HG03521 (cell line): ENCODE measurements around the gene WWOX.

Experiments used
- ATAC-seq: cut with Tn5 transposase; IDR thresholded peaks from one replicate; pipeline ENCODE4 v1.9.1; 2021; ENCODE audit warnings: mild to moderate bottlenecking, moderate library complexity; ENCODE audit not compliant: unreplicated experiment

The WWOX gene

GRCh38 chr16:79062336-79062735 lies 962.9 kb downstream of the WWOX start:
- ATAC-seq = no peak

- ATAC-seq = no peak
Observed at GRCh38 chr16:79062821-79063220, 963.4 kb downstream of the WWOX start.

DNA sequence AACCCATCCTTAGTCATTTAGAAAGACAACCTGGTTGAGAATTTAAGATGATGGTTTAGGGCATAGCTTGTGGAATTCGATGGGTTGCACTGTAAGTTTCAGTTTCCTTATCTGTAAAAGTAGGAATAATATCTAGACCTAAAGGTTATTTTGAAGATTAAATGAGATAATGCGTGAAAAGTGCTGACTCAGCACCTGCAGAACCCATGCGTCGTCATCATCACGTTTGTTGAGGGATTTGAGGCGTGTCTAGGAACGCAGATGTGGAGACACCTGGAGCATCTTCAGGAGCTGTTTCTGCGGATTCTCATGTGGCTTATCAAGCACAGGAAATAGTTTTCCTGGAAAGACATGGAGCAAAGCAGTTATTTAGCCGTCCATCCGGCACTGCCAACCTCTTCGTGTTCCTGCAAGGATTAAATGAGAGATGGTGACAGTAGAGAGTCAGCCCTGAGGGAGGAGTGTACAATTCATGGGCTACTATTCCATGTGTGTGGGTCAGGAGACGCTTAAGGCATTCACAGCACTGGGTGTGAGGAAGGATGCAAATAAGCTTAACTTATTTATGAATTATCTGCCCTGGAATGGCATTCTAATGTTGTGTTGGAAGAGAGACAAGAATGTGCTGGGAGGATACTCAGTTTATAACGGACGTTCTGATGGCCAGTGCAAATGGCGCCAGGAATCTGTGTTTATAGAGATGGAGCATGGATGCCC lies 965.0 kb downstream of the WWOX start:
- ATAC-seq = no peak

GRCh38 chr16:79066561-79066960 lies 967.1 kb downstream of the WWOX start:
- no peak for ATAC-seq

GRCh38 chr16:79067600-79067999 lies 968.1 kb downstream of the WWOX start:
- ATAC-seq = no peak

- ATAC-seq = no peak
Observed at GRCh38 chr16:79069121-79069520, 969.7 kb downstream of the WWOX start.

DNA sequence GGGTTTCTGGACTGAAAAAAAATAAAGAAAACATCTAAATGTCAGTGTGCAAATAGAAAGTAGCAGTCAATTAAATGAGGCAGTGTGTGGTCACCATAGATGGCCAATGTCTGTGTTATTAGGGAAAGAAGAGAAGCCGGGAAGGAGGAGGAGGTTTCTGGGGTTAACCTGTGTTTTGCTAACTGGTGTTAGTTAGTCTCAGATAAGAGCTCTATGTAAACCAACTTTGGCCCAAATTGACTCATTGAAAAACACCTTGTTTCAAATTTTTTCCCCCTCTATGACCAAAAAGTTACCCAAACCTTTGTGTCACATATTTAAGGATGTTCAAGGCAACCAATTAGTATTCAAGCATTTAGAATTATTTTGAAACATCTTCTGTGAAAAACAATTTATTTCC lies 970.2 kb downstream of the WWOX start:
- no peak for ATAC-seq

DNA sequence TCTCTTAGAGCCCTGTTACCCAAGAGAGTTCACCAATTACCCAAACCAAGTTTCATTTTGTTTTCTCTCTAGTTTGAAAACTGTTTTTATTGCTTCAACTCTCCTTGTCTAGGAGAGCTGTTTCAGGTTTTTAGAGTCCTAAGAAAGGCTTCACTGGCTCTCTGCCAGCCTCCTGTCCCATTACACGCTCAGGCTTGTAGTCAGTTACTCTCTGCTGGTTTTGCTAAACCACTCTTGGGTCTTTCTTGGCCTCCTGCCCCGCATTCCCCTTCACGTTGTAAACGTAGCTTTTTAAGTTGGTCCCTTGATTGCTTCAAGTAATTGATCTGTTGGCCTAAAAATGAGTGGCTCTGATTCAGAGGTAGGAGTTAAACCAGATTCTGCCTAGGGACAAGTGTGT lies 972.0 kb downstream of the WWOX start:
- no peak for ATAC-seq

DNA sequence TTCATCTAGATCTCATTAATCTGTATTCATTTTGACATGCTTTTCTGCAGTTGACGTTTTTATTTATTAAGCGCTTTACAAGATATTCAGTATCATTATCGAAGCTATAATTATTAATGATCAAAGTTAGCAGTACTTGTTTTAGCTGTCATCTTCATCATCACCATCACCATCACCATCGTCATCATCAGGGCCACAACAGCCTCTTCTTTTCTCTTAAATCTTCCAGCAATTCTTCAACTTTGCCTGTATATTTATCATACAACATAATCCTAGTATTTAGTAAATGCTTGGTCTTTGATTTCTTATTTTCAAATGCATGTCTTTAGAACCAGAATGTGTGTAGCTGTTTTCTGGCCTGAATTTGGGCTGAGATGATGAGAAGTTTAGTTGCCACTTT lies 973.1 kb downstream of the WWOX start:
- ATAC-seq = no peak

DNA sequence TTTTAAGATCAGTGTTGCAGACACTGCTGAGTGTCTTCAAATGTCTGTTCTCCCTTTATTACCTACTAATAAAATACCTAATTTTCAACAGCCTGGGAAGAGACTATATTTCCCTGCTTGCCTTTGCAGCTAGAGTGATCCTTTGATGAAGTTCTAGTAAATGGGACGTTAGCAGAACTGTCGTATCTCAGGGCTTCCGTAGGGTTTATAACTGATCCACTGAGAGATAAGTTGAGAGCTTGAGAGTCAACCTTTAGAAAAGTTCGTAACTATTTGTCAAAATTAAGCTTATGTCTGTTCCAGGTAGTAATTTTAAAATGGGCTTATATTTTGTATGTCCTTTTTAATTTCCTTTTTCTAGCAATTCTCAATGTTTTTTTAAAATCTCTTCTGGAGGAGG lies 974.1 kb downstream of the WWOX start:
- ATAC-seq = no peak

DNA sequence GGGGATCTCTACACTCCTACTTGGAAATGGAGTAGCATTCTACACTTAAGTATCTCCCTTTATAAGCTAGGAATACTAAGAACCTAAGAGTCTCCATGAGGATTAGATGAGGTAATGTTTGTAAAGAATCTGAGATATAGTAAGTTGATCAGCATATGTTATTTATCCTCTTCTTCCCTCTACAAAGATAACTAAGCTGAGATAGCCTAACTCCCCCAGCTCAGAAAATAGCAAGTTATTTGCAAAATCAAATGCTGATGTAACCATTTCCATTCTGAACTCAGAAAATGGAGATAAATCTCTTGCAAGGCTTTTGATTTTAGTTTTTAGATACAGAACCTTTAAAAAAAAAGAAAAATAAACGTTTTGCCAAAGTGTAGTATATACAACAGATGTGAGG lies 975.1 kb downstream of the WWOX start:
- ATAC-seq = no peak

DNA sequence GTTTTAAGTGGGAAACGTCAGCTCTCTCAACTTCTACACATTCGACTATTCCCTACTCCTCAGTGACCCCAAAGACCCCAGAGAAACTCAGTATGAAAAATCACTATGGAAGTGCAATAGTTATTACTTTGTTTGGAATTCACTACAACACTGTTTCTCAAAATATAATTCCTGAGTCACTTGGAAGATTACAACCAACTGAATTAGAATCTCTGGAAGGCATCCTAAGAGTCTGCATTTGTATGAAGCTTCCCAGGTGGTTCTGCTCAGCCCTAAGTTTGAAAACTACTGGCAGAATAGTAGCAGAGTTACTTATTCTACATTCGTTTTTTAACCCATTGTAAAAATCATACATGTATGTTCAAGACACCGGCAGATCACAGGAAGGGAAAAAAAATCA lies 975.5 kb downstream of the WWOX start:
- ATAC-seq = no peak

DNA sequence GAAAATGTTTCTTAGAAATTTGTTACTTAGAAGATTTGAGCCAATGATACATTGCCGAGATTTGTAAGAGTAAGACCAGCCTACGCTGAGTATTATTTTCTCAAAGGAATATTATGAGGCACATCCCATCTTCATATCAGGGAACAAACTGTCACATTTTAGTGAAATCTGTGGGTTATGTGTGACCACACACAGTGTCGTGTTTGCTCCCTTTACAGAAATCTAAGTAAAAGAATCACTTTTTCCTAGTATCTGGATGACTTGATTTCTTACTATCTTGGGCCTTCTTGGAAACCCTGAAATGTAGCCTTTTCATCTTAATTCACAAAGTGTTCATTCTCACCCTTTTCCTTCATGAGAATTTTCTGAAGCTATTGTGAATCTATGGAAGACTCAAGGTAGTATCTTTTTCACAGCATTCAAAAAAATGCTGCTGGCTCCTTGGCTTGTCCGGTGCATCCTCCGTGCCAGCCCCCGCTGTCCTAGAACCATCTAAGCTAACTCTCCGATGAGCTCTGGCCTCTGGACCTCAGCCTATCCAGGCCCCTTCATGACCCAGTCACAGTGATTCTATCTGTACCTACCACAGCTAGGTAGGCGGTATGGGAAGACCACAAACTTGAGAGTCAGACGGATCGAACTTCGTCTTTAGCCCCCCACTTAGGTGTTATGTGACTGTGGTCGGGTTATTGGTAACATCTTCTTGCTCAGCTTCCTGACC lies 976.8 kb downstream of the WWOX start:
- no peak for ATAC-seq

GRCh38 chr16:79077346-79077745 lies 977.9 kb downstream of the WWOX start:
- no peak for ATAC-seq

DNA sequence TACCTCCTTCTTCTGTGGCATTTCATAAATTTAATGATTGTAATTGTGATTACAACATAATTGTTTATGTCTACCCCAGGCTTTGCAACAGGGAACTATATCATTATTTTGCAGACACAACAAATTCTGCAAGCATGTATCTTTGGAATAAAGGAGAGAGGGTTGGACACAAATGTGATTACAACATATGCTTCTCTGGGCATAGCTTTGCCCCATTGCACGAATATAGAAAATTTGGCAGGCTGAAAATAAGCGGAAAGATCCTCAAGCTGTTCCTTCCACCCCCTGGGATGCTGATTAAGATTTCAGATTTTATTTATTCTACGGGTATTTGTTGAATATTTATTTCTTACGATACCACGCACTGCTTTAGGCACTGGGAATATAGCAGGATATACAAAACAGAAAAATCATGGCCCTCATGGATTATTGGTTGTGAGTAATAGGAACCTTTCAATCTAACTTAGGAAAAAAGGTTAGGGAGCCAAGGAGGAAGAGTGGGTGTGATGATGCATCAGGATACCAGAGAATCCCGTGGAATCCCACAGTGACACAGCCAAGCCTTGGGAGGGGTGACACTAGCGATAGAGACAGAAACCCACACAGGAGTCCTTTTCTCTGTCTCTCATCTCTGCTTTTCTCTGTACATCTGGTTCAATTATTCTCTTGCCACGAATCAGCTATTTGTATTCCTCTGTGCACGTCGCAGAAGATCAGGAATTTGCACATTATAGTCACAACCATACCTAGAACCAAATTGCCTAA lies 980.4 kb downstream of the WWOX start:
- no peak for ATAC-seq

GRCh38 chr16:79081297-79082066 lies 982.0 kb downstream of the WWOX start:
- ATAC-seq = no peak

DNA sequence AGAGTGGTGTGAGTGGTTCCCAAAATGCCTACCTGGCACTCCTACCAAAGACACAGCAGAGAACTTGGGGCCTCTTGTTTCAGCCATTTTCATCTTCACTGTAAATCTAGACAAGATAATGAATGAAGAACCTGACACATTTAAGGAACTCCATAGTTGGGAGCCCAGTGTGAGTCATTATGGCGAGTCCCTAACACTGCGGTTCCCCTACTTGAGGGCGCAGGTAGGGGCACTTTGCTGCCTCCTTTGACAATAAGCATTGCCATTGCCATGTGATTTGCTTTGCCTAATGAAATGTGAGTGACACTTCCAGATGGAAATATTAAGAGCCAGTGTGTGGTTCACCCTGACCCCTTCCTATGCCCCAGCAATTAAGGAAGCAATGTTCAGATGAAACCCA lies 983.5 kb downstream of the WWOX start:
- no peak for ATAC-seq

- no peak for ATAC-seq
Observed at GRCh38 chr16:79083508-79084299, 984.2 kb downstream of the WWOX start.

- ATAC-seq = no peak
Observed at GRCh38 chr16:79088971-79089370, 989.5 kb downstream of the WWOX start.

- ATAC-seq = no peak
Observed at GRCh38 chr16:79089735-79090284, 990.4 kb downstream of the WWOX start.
